Measurements from ENCODE around the gene KLHL18.

Gene KLHL18

DNA sequence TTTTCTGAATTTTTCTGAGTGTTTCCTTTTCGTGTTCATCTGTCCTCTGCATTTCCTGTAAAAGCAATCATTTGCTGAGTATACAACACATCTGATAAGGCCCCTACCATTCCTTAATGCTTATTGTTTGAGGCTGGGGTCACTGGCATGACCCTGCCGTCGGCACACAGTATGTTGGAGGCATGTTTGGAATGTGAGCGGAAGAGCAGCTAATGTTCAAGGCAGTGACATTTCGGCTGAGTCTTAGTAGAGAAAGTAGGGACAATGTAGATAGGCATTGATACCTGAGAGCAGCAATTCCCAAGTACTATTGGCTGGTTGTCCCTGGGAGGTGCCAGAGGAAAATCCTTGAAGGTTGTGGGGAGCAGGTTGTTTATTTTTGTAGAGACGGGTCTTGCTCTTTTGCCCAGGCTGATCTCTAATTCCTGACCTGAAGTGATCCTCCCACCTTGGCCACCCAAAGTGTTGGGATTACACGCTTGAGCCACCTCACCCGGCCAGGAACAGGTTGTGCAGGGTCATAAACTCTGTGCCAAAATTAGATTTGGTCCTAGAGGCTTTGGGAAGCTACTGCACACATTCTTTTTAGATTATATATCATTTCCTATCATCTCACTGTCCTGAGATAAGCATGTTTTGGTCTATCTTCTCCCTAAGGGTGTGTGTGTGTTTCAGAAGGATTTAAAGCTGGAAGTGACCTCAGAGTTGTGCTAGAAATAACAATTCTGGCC, 111.6 kb downstream of the KLHL18 start:
- H3K36me3 Mint-ChIP-seq (ENCODE audit: low read depth), result peaks cover 6% of the 10 kb centered on the region
- no peaks in the 10 kb centered on the region for H3K9me3 Mint-ChIP-seq
- H3K4me3 Mint-ChIP-seq, result no peak overlapping the region
- DNase-seq, result peak; percentile 27
- H3K27ac Mint-ChIP-seq, result peak overlapping the region; percentile 44
- peaks cover 51% of the 10 kb centered on the region for H3K4me1 Mint-ChIP-seq
- no peaks in the 10 kb centered on the region for H3K27me3 Mint-ChIP-seq (ENCODE audit: low read depth, poor library complexity)
- TF ChIP-seq CTCF (IDR thresholded peaks at IDR 0.05), result no peak

DNA sequence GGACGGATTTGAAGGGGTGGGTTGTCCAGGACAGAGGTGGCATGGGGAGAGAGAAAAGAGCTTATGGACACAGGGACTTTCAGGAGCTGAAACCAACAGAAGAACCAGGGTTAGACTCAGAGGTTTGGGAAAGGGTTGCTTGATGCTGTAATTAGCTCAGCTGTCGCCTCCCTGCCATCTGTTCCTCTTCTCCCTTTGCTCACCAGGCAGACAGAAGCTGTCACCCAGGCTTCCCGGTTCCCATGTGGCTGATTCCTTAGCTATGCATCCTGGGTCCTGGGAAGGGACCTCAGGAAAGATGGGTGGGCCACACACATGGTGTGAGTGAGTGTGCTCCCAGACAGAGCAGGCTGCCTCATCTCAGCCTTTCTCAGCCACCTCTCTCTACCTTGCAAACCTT, 112.1 kb downstream of the KLHL18 start:
- peaks cover 6% of the 10 kb centered on the region for H3K36me3 Mint-ChIP-seq (ENCODE audit: low read depth)
- DNase-seq, result no peak
- no peaks in the 10 kb centered on the region for H3K27me3 Mint-ChIP-seq (ENCODE audit: low read depth, poor library complexity)
- H3K4me1 Mint-ChIP-seq, result peaks cover 52% of the 10 kb centered on the region
- H3K9me3 Mint-ChIP-seq, result no peaks in the 10 kb centered on the region
- no peak for TF ChIP-seq CTCF (IDR thresholded peaks at IDR 0.05)
- H3K4me3 Mint-ChIP-seq, result no peak overlapping the region
- peak overlapping the region; percentile 21 for H3K27ac Mint-ChIP-seq
